ENCODE measurements around the gene ZNF451.
A peak's percentile ranks its signal among the peaks of the same experiment; 100 is the strongest.
"Not testable (repeated sequence)": the region's sequence is repeated elsewhere in the genome, so short reads cannot be mapped to it uniquely, and the experiment has no call there.

ZNF451 gene, protein sequence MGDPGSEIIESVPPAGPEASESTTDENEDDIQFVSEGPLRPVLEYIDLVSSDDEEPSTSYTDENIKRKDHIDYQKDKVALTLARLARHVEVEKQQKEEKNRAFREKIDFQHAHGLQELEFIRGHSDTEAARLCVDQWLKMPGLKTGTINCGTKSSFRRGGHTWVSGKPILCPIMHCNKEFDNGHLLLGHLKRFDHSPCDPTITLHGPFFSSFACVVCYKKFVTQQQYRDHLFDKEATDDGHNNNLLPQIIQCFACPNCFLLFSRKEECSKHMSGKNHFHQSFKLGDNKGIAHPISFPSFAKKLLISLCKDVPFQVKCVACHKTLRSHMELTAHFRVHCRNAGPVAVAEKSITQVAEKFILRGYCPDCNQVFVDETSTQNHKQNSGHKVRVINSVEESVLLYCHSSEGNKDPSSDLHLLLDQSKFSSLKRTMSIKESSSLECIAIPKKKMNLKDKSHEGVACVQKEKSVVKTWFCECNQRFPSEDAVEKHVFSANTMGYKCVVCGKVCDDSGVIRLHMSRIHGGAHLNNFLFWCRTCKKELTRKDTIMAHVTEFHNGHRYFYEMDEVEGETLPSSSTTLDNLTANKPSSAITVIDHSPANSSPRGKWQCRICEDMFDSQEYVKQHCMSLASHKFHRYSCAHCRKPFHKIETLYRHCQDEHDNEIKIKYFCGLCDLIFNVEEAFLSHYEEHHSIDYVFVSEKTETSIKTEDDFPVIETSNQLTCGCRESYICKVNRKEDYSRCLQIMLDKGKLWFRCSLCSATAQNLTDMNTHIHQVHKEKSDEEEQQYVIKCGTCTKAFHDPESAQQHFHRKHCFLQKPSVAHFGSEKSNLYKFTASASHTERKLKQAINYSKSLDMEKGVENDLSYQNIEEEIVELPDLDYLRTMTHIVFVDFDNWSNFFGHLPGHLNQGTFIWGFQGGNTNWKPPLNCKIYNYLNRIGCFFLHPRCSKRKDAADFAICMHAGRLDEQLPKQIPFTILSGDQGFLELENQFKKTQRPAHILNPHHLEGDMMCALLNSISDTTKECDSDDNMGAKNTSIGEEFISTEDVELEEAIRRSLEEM

DNA sequence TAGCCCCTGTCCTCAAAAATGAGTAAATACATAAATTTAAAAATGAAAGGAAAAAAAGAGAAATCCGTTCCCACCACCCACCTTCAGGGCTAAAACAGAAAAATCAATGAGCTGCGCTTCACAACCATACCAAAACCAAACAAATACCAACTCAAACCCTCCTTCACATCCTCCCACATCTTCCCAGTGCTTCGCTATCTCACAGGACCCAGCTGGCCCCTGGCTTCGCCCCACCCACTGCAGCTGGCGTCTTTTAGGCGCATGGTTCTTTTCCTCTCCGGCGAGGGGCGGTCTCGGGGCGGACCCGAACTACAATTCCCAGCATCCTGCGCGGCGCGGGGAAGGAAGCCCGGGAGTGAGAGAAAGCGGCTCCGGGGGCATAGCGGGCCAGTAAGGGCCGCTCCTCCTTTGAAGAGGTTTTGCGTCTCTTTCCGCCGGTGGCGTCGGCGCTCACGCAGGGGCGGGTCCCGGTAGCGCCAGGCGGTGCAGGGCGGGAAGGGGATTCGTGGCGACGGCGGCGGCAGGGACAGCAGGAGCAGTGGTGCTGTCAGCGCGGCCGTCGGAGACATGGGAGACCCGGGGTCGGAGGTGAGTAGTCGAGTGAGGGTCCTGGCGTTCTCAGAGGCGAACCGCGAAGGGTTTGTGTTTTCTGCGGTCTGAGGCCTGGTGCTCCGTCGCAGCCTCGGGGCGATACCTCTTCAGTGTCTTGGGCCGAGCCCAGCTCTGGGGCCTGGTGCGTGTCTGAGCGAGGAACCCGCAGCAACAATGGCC is at the start of gene ZNF451:
ZNF451 (plus strand) TSS at position 502 of the 771 bp plus-strand sequence; CDS start at position 568, 66 bp downstream.
- peak; percentile 70 for DNase-seq (ENCODE audit: low spot score)

DNA sequence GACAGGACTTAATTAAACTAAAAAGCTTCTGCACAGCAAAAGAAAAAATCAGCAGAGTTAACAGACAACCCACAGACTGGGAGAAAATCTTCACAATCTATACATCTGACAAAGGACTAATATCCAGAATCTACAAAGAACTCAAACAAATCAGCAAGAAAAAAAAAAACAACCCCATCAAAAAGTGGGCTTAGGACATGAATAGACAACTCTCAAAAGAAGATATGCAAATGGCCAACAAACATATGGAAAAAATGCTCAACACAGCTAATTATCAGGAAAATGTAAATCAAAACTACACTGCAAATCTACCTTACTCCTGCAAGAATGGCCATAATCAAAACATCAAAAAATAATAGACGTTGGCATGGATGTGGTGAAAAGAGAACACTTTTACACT is 45.9 kb upstream of the ZNF451 start:
- not testable (repeated sequence) for DNase-seq (ENCODE audit: low spot score)

DNA sequence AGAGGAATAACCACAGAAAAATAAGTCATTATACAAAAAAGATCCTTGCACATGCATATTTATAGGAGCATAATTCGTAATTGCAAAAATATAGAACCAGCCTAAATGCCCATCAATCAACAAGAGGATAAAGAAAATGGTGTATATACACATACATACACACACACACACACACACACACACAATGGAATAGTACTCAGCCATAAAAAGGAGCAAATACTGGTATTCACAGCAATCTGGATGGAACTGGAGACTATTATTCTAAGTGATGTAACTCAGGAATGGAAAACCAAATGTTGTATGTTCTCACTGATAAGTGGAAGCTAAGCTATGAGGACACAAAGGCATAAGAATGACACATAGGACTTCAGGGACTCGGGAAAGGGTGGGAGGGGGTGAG is 45.4 kb upstream of the ZNF451 start:
- DNase-seq (ENCODE audit: low spot score) = no peak

DNA sequence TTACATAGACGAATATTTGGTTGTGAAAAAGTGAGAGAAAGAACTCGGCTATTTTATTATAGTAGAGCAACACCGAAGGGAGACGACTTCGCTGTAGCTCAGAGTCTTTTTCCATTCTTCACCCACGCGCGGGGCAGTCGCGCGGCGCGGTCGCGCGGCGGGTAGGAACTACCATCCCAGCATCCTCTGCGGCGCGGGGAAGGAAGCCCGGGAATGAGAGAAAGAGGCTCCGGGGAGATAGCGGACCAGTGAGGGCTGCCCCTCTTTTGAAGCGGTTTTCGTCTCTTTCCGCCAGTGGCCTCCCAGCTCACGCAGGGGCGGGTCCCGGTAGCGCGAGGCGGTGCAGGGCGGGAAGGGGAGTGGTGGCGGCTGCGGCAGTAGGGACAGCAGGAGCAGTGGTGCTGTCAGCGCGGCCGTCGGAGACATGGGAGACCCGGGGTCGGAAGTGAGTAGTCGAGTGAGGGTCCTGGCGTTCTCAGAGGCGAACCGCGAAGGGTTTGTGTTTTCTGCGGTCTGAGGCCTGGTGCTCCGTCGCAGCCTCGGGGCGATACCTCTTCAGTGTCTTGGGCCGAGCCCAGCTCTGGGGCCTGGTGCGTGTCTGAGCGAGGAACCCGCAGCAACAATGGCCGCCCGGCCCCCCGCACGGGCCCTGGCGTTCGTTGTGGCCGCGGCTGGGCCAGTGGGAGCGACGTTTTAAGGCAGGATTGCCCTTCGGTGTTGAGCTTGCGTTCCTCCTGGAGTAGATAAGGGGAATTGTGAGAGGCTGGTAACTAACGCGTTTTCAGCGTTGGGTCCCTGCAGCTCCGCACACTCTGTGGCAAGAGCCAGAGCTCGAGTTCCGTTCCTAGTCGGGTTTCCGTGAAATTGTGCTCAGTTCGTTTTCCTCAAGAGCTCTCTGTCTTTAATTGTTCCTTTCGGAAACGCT is 43.4 kb upstream of the ZNF451 start, which contains the start of gene KIAA1586:
KIAA1586 (plus strand) TSS at position 362 of the 925 bp plus-strand sequence; CDS start at position 425, 63 bp downstream.
- peak; percentile 67 for DNase-seq (ENCODE audit: low spot score)

DNA sequence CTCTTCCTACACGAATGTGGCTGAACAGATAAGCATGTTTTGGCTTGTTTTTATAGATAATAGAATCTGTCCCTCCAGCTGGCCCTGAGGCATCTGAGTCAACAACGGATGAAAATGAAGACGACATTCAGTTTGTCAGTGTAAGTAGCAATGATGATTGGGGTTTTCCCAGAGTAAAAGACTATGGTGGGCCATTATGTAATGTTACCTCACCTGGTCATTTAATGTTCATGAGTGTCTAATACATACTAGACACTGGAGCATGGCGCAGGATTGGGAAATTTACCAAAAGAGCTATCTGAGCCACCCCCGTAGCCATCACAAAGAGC is 42.8 kb upstream of the ZNF451 start:
- not testable (repeated sequence) for DNase-seq (ENCODE audit: low spot score)

DNA sequence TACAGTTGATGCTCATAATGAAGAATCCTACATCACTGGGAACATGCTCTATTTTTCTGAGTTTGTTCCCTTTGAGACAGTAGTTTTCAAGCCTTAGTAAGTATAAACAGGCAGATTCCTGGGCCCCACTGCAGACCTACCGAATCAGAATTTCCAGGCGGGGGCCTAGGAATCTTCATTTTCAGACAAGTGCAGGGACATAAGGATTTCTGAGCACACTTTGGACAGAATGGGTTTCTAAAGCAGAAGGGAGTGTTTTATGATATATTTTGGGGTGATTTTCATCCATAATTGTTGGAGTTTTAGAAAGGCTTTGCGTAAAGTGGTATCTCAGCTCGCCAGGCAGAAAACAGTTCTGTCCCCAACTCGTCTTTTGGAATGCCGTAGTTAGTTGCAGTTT is 42.1 kb upstream of the ZNF451 start:
- DNase-seq (ENCODE audit: low spot score) = not testable (repeated sequence)

DNA sequence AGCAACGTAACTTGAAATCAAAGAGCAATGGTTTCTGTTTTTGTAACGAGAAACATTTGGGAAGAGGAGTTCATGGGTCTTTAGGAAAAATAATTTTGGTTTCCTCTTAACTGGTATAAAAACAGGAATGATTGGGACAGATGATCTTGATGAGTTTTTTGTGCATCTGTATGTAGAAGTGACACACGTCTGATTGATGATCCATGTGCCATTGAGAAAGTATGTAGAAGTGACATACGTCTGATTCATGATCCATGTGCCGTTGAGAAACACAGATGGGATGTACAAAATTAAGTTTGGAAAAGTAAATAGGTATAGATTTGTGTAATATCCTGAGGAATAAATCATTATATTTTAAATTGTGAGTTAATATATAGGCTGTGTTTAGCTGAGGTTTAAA is 41.4 kb upstream of the ZNF451 start:
- no peak for DNase-seq (ENCODE audit: low spot score)

DNA sequence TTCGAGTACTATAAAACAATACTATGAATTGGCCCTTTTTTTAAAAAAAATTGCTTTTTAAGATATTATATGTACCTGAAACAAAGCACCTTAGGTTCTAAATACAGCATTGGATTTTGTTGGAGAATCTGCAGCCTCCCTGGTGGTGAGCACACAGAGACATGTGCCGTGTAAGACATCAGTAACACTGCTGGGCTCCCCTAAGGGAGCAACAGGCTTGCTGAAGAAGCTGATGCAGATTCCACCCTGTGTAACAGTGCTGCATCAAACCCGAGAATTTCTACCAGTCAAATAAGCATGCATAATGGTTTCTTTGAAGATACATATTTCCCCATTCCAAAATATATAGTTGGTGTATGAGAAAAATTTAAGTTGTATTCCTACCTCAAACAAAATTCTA is 26.1 kb upstream of the ZNF451 start:
- no peak for DNase-seq (ENCODE audit: low spot score)

DNA sequence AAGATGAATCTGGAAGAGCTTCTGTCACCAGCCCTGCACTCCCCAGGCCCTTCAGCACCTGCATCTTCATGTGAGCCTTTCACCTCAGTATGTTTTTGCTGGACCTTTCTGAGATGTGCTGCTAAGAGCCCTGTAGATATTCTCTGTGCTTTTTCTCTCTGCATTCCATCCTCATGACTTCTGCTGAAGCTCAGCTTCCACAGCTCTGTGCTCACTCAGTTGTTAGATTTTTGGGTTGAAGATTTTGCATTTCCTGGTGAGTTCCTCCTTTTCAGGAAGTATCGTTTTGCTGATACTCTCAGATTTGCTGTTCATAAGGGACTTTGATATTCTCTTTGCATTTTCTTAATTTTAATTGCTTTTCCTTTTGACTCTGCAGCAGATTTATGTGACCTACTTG is 25.2 kb upstream of the ZNF451 start:
- no peak for DNase-seq (ENCODE audit: low spot score)

DNA sequence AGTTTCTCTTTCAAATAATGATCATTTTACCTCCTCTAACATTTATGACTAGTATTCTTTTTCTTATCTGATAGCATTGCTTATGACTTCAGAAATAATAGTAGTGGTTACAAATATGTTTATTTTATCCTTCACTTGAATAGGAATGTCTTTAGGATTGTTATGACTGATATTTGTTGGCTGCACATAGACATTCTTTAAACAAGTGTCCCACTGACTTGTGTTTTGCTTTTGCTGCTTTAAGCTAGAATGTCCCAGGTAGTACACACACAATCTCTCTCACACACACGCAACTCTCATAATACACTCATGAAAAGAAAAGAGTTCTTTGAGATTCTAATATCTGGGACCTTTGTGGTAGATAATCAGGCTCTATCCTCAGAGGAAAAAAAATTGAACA is 21.9 kb upstream of the ZNF451 start:
- no peak for DNase-seq (ENCODE audit: low spot score)

DNA sequence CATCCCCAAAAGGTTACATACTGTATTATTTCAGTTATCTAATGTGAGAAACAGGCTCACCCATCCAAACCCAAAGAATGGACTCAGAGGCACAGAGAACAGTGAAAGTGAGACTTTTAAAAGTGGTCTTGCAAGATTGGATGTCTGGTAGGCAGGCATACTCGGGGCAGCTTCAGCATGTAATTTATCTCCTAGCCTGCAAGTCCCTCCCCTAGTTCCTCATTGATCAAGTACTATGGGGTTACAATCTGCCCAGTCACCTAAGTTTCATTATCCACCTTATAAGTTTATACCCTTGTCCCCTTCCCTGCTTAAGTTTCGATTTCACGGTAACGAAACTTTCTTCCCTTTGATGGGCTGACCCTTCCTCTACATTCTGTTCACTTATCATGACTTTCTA is 20.8 kb upstream of the ZNF451 start:
- no peak for DNase-seq (ENCODE audit: low spot score)

DNA sequence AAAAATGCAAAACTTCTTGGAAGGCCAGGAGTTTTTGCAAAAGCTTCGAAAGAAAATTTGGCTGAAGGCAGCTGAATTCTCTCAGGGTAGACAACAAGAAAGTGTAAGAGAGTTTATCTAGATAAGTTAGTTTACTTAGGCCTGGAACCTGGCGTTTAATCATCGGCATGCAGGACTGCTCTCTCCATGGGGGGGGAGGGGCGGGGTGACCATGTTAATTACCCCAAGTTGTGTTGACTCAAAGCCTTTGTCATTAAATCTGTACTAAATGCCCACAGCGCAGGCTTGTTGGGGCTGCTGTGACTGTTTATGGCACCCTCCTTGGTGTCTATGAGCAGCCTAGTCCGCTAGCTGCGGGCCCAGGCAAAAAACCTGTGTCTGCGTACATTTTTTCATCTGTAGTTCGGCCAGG is 20.1 kb upstream of the ZNF451 start:
- DNase-seq (ENCODE audit: low spot score) = no peak

DNA sequence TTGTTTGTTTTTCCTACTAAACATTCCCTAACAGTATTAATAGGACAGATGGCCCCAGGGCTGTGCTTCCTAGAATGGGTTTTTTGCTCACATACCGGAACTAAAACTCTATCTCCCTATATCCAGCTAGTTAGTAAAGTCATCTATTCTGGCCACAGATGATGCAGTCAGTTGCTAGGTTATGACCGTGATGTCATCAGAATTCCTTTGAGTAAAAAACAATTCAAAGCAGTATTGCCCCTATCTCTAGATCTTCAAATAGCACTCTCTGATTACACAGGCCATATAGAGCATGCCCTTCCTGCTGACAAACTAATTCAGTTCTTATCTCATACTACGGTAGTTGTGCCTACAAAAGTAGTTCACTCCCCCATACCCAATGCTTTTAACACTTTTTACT is 17.9 kb upstream of the ZNF451 start:
- no peak for DNase-seq (ENCODE audit: low spot score)

DNA sequence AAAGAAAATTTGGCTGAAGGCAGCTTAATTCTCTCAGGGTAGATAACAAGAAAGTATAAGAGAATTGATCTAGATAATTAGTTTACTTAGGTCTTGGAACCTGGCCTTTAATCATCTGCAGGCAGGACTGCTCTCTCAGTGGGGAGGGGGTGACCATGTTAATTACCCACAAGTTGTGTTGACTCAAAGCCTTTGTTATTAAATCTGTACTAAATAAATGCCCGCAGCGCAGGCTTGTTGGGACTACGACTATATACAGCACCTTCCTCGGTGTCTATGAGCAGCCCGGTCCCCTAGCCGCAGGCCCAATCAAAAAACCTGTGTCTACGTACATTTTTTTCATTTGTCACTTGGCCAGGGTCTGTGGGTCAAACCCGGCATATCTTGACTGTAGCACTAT is 15.6 kb upstream of the ZNF451 start:
- DNase-seq (ENCODE audit: low spot score) = no peak

DNA sequence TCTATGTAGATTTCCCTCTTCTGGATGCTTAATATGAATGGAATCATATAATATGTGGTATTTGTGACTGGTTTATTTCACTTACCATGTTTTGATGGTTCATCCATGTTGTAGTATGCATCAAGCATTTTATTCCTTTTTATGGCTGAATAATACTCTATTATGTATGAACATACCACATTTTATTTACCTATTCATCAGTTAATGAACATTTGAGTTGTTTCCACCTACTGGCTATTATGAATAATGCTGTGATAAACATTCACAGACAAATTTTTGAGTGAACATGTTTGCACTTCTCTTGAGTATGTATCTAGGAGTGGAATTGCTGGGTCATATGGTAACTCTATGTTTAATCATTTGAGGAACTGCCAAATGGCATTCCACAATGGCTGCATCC is 14.9 kb upstream of the ZNF451 start:
- DNase-seq (ENCODE audit: low spot score) = no peak

DNA sequence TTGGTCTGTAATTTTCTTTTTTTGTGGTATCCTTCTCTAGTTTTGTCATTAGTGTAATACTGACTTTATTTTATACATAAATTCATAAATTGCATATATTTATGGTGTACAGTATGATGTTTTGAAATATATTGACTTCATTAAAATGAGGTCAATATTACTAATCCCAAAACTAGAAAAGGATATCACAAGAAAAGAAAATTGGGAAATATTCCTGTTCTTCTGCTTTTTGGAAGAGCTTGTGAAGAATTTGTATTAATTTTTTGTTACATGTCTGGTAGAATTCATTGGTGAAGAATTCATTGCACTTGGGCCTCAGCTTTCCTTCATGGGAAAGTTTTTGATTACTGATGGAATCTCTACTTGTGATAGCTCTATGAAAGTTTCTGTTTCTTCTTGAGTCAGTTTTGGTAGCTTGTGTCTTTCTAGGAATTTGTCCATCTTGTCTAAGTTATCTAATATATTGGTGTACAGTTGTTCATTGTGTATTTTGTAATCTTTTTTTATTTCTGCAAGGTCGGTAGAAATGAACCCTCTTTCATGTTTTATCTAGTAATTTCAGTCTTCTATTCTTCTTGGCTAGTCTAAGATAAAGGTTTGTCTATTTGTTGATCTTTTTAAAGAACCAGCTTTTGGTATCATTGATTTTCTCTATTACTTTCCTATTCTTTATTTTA is 11.3 kb upstream of the ZNF451 start:
- DNase-seq (ENCODE audit: low spot score) = no peak

DNA sequence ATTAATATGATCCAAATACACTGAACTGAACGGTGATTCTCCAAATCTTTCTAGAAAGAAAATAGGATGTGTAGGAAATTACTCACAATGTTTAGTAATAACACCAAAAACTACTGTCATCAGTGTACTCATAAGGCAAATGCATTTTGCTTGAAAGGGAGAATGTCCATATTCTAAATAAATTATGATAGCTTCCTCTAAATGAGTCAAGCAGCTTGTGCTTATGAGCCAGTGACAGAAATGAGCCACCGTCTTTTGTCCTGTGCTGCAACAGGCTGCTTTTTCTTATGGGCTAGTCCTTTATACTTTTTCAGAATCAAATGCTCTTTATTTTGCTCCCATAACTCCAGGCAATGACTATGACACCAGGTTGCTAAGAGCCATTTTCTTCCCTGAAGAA is 4.5 kb upstream of the ZNF451 start:
- DNase-seq (ENCODE audit: low spot score) = no peak

DNA sequence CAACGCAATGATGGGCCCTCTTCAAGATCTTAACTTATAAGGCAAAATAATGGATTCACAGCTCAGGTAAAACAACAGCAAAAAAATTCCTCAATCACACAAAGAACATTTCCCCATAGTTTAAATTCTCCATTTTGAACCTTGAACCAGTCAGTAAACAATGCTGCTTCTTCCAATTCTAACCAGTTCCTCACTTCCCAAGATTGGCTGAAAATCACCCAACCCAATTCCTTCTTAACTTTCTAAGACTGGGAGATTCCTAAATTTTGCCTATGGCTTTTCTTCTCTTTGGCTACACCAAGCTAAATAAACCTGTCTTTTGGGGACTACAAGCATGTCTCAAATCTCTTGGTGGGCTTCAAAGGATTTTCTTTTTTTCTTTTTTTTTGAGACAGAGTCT is 3.1 kb upstream of the ZNF451 start:
- no peak for DNase-seq (ENCODE audit: low spot score)

DNA sequence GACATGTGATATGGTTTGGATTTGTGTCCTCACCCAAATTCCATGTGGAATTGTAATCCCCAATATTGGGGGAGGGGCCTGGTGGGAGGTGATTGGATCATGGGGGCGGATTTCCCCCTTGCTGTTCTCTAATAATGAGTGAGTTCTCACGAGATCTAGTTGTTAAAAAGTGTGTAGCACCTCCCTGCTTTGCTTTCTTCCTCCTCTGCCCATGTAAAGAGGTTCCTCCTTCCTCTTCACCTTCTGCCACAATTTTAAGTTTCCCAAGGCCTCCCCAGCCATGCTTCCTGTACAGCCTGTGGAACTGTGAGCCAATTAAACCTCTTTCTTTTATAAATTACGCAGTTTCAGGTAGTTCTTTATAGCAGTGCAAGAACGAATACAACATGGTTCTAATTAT is 2.1 kb upstream of the ZNF451 start:
- DNase-seq (ENCODE audit: low spot score) = no peak

DNA sequence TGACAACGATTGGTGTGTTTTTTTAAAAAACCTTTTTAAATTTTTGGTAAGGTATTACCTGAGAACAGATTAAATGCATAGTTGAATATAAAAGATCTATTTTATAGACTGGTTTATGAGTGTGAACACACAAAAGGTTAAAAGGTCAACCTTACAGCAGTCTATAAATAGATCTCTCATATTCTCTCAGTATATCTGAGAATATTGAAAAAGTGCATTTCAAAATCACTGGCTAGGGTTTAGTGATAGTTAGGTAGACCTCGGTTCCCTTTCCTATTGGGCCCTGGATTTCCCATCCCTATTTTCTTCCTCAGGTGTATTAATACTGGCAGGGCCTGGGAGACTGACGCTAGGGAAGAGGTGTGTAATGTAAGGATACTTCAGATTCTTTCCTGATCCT is 723 bp upstream of the ZNF451 start:
- DNase-seq (ENCODE audit: low spot score) = no peak
